ENCODE results near the gene ACIN1.

DNA sequence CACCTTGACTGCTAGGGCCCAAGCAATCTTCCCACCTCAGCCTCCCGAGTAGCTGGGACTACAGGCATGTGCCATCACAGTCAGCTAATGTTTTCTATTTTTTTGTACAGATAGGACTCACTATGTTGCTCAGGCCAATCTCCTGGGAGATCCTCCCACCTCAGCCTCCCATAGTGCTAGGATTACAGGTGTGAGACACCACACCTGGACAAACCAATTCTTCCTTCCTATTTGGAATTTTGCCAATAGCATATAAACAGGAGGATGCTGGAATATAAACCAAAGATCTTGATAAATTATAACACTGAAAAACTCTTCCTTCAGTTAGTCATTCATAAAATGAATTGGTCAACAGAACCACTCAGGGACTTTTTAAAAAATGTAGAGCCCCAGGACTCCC is 8.4 kb downstream of the ACIN1 start:
- TF ChIP-seq POLR2A (IDR thresholded peaks at IDR 0.05; ENCODE audit: low read depth, low read length) (no peak), POLR2AphosphoS5 (IDR thresholded peaks at IDR 0.05; ENCODE audit: low read depth, low read length) (no peak)

Measured in GM12892 (cell line).